Stimulated activated CD8-positive, alpha-beta memory T cell treated with anti-CD3 and anti-CD28 coated beads, Interleukin-12 subunit alpha, Interleukin-12 subunit beta, amount 100 ng/mL, for 1 hour (primary cell): ENCODE measurements around the gene ATP11A.

Experiments used
- DNase-seq: peaks from one replicate; pipeline ENCODE4 v3.0.0-alpha.2; 2020; ENCODE audit warnings: low read depth

Gene ATP11A

DNA sequence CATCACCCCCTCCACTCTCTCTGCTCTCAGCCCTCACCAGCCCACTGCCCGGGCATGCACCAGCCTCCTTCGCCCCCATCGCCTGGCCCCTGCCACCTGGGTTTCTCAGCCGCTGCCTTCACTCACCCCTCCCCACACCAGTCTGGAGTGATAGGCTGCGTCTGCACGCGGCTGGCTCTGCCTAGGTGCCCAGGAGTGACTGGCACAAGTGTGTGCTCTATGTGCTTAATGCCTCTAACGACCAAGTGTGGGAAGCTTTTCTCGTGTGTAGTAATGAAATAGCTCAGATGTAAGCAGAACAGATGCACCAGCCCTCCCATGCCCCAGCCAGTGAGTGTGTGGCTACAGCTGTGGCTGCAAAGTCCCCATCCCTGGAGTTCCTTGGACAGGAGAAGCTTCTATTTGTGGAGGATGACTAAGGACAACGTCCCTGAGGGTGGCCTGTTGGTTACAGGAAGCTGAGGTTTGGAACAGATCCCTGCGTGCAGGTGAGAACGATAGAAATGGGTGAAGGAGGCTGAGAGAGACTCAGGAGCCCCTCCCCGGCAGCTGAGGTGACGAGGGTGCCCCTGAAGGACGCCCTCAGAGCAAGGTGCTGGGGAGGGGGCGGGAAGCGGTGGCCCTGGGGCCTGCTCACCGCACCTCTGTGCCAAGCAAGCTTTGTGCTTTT, 35.6 kb downstream of the ATP11A start:
- DNase-seq, result no peak

DNA sequence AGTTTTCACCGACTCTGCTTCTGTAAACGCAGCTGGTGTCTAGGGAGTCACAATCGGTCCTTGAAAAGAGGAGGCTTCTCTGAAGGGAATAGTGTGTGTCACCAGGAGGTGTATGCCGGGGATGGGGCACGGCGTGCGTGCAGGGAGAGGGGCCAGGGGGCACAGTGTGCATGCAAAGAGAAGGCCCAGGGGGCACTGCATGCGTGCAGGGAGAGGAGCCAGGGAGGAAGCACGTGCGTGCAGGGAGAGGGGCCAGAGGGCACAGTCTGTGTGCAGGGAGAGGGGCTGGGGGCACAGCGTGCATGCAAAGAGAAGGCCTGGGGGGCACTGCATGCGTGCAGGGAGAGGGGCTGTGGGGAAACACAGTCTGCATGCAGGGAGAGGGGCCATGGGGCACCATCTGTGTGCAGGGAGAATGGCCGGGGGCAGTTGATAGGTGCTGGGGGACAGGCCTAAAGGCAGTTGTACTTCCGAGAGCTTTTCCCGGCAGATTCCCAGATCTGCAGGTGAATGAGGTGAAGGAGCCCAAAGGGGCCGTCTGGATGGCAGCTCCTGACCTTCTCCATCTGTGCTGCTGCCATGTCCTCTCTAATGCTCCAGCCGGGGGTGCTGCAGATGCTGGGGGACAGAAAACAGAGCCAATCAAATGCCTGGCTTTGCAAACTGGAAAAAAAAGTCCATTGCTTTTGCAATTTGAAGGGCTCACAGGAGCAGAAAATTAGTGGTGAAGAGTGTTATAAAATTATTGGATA, 36.4 kb downstream of the ATP11A start:
- DNase-seq, result no peak

- no peak for DNase-seq
Measured at GRCh38 chr13:112727581-112727980, 37.7 kb downstream of the ATP11A start.

- no peak for DNase-seq
Measured at GRCh38 chr13:112728375-112729126, 38.7 kb downstream of the ATP11A start.

DNA sequence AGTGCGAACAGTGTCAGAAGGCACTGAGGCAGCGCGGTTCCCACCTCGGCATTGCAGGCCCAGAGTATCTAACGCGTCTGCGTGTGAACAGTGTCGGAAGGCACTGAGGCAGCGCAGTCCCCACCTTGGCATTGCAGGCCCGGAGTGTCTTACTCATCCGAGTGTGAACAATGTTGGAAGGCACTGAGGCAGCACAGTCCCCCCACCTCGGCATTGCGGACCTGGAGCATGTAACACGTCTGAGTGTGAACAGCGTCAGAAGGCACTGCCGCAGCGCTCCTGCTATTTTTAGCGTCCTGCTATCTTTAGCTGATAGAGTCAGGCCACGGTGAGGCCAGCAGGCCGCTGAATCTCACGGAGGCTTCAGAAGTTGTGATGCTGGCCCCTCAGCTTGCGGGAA, 39.6 kb downstream of the ATP11A start:
- DNase-seq, result no peak

DNA sequence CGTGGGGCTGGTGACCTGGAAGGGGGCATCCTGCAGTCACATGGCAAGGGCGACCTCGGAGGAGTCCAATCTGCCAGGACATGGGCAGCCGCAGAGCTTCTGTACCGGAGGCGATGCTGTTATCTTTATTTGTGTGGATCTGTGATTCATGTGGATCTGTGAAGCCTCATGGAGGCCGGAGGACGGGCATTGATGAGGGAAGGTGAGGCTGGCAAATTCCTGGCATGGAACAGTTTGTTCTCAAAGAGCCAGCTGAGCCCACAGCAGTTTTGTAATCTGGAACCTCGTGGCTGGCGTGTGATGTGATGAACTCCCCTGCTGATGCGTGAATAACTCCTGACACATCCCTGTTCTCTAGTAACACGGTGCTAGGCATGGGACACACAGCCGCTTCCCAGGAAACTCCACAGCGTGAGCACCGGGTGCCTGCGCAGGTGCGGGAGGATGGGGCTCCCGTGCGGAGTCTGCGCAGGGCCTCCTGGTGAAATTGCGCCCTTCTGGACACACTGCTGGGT, 40.4 kb downstream of the ATP11A start:
- no peak for DNase-seq

GRCh38 chr13:112731667-112732616, 42.1 kb downstream of the ATP11A start:
- no peak for DNase-seq

DNA sequence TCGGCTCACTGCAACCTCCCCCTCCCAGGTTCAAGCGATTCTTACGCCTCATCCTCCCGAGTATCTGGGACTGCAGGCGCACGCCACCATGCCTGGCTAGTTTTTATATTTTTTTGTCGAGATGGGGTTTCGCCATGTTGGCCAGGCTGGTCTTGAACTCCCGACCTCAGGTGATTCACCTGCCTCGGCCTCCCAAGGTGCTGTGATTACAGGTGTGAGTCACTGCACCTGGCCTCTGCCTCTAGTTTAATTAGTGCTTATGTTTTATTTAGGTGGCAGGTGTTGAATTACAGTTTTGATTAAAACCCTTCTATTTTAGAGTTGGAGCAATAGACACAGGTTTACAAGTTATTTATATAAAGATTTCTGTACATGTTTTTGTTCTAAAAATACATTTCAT, 42.8 kb downstream of the ATP11A start:
- no peak for DNase-seq

DNA sequence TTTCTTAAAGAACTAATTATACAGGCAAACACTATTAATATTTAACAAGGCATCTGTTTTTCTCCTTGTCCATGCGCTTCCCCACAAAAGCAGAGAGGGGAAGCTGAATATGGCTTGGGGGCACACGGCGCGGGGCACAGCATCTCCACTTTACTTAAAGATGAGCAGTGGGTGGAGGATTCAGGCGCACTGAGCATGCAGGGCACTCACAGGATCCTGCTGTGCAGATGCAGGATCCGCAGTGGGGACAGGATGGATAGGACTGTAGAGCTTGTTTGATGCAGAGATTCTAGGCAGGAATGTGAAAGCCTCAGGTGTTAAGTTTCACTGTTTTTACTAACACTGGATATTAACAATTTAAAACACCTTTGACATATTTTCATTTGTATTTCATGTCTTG, 43.3 kb downstream of the ATP11A start:
- no peak for DNase-seq

DNA sequence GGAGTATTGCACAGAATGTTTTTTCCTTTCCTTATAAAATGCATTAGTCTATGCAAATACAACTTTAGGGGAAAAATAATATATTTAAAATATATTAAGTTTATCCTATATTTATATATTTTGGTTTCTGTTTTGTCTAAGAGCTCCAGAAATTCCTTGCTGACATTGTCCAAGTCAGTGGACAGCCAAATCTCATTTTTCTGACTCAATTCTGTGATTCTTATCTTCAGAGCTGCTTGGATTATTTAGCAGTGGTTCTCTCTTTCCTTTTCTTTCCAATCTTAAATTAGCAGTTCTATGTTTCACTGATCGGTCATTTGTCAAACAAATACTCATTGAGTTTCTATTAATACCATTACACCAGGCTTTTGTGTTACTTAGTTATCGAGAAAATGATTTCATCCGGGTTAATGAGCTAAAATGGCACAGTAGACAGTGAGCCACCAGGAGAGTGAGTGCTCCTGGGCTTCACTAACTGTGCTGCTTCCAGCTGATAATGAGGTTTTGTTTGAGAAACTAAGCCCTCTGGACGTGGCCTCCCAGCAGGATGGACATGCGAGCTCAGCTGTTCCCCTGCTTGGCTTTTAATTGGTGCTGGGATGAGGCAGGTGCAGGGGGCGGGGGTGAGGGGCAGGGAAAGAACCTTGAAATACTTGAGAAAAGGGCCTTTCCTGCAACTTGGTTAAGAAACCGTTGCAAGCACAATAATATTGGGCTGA, 44.0 kb downstream of the ATP11A start:
- DNase-seq, result no peak

GRCh38 chr13:112734696-112735547, 45.1 kb downstream of the ATP11A start:
- DNase-seq, result no peak

DNA sequence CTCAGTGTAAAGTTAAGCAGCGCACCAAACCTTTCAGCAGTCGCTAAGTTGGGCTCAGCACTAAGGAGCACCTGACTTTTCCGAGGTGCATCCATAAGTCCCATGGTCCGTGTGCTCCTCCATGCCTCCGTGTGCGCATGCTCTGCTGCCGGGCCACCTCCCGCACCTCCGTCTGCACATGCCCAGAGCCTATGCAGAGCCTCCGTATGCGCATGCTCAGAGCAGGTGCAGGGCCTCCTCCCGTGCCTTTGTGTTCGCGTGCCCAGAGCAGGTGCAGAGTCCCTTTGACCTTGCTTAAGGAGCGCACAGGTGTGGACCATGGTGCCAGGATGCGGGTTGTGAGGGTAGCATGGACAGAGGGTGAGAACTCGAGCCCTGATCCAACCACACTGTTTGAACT, 46.0 kb downstream of the ATP11A start:
- DNase-seq, result no peak

- no peak for DNase-seq
Measured at GRCh38 chr13:112737294-112737693, 47.5 kb downstream of the ATP11A start.

DNA sequence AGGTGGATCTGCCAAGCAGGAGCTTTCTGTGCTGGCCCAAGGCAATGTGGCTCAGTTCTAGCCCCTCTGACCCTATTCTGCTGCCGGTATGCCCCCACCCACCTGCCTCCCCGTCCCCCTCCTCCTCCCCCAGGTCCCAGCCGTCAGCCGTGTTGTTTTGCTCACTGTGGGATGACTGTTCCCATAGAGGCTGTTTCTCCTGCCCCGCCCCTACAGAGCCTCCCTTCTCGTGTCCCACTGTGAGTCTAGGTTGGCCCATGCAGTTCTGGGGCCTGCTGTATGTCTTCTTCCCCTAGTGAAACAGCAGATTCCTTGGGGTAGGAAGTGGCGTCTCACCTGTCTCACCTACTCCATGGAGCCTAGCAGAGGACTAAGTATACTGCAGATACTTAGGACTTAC, 48.8 kb downstream of the ATP11A start:
- no peak for DNase-seq

DNA sequence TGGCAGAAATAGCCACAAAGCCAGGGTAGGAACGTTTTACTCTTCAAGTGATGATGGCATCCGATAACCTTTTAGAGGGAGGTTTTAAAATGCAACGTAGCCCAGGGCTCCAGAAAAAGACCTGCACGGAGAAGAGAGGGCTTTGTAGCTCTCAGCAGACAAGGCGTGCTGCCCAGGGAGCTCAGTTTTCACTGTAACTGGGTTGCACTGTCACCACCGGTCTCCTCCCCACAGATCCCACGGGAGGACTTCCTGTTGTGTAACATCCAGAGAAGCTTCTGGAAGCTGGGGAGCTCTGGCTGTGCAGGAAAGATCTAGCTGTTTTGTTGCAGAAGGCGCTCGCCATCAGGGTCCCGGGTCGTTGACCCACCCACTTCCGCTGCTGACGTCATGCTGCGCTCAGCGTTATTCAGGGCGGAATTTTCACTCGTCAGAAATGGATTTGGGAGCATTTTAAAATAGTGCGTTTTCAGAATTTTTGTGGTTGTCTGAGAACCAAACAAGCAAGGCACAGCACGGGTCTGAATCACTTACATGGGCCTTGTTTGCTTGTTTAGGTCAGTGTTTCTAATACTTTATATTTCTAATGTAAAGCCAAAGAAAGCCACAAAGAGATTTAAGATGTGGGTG, 50.8 kb downstream of the ATP11A start:
- no peak for DNase-seq

GRCh38 chr13:112741185-112741755, 51.4 kb downstream of the ATP11A start:
- DNase-seq, result no peak

GRCh38 chr13:112741835-112742570, 52.2 kb downstream of the ATP11A start:
- no peak for DNase-seq

GRCh38 chr13:112742583-112742982, 52.7 kb downstream of the ATP11A start:
- no peak for DNase-seq
